HepG2 (cell line): ENCODE data around the gene NDOR1. TPM values are rescaled to one million over a fixed set of nuclear protein-coding genes. Genes with fewer than 3 reads are reported as not detected.

Experiments used
- ATAC-seq: fragments of 200-7000 bp; cut with Tn5 transposase; 3 replicates; pipeline ENCODE4 v1.9.1; 2020; ENCODE audit warnings: mild to moderate bottlenecking, moderate library complexity
- BruUV-seq: library from RNA; stranded (reverse); fragments of 400-500 nt; replicated peaks from 2 replicates; lab custom pipeline; 2021; lab: Mats Ljungman, UMichigan
- CTCF ChIA-PET: fragments of 300-600 bp; formaldehyde crosslinking; extraction: SDS; loops from one replicate; lab custom pipeline; 2021; ENCODE audit warnings: low total read pairs, inconsistent platforms, low intra/inter-chr PET ratio; lab: Yijun Ruan, JAX
- POLR2A ChIA-PET: fragments of 350-600 bp; sonication (Branson Sonifier 250); formaldehyde crosslinking; loops from one replicate; lab custom pipeline; 2020; ENCODE audit warnings: antibody characterized with exemption, inconsistent platforms; lab: Yijun Ruan, JAX
- DNase-seq: peaks from one replicate; pipeline ENCODE4 v3.0.0-alpha.2; 2015; ENCODE audit warnings: low spot score
- FAIRE-seq: peaks from 3 replicates; lab custom pipeline; 2011; peaks lifted over from hg19 to GRCh38; lab: Jason Lieb, UNC
- H2AFZ ChIP-seq: one replicate; pipeline ENCODE4 v1.6.1; 2011; ENCODE audit warnings: low read length, inconsistent platforms
- H3K27ac ChIP-seq: fragments of 300-600 bp; 3 replicates; pipeline ENCODE4 v1.8.0; 2011; ENCODE audit warnings: mixed run types, mild to moderate bottlenecking, mixed read lengths, low read length, inconsistent platforms; ENCODE audit not compliant: insufficient read depth; ENCODE audit errors: extremely low read length
- H3K27me3 ChIP-seq, 2 experiments: fragments of 200-600 bp in 1 of 2; 2 replicates in 1 of 2; 3 replicates in 1 of 2; pipeline versions ENCODE4 v1.6.0 to v1.8.0; 2011; ENCODE audit warnings: low read length in 2 of 2, mild to moderate bottlenecking in 2 of 2, moderate library complexity in 2 of 2, inconsistent platforms in 1 of 2; ENCODE audit not compliant: insufficient read depth in 2 of 2, control insufficient read depth in 1 of 2
- H3K36me3 ChIP-seq, 2 experiments: fragments of 200-600 bp in 1 of 2; replicated peaks in 1 of 2; 2 replicates in 1 of 2; 3 replicates in 1 of 2; pipeline versions ENCODE4 v1.5.1 to v1.8.0; 2011; ENCODE audit warnings: low read length in 2 of 2, inconsistent platforms in 1 of 2; ENCODE audit not compliant: insufficient read depth in 2 of 2, control insufficient read depth in 1 of 2
- H3K4me1 ChIP-seq: 2 replicates; pipeline ENCODE4 v1.5.1; 2012; ENCODE audit warnings: low read length, inconsistent platforms; ENCODE audit not compliant: insufficient read depth
- H3K4me2 ChIP-seq: 2 replicates; pipeline ENCODE4 v1.6.0; 2011; ENCODE audit warnings: low read depth, low read length, inconsistent platforms
- H3K4me3 ChIP-seq, 3 experiments: fragments of 200-600 bp in 1 of 3; sonication (generic), shearing (Covaris generic) in 1 of 3; replicated peaks in 1 of 3; 2 replicates each; pipeline ENCODE4 v1.5.1; 2011 to 2016; ENCODE audit warnings: low read length in 3 of 3, inconsistent platforms in 2 of 3, low read depth in 2 of 3, mild to moderate bottlenecking in 2 of 3, control low read depth in 1 of 3, mixed read lengths in 1 of 3; ENCODE audit not compliant: insufficient read depth in 1 of 3
- H3K79me2 ChIP-seq: one replicate; pipeline ENCODE4 v1.6.1; 2011; ENCODE audit warnings: low read length, inconsistent platforms; ENCODE audit not compliant: insufficient read depth
- H3K9ac ChIP-seq: 2 replicates; pipeline ENCODE4 v1.6.0; 2011; ENCODE audit warnings: mild to moderate bottlenecking, low read depth, low read length, inconsistent platforms; ENCODE audit not compliant: insufficient read depth
- H3K9me3 ChIP-seq: 2 replicates; pipeline ENCODE4 v1.5.1; 2012; ENCODE audit warnings: mild to moderate bottlenecking, low read length
- H4K20me1 ChIP-seq: 2 replicates; pipeline ENCODE4 v1.6.0; 2011; ENCODE audit warnings: inconsistent platforms, mild to moderate bottlenecking, low read length, moderate library complexity; ENCODE audit not compliant: insufficient read depth
- ELF4 ChIP-seq: sonication (generic); formaldehyde crosslinking; IDR thresholded peaks from 2 replicates; pipeline ENCODE4 v1.5.0; 2020; ENCODE audit warnings: missing genetic modification reagents, mild to moderate bottlenecking, moderate library complexity, borderline replicate concordance
- EZH2 ChIP-seq: conservative IDR thresholded peaks from 2 replicates; pipeline ENCODE4 v1.6.1; 2012; ENCODE audit warnings: mild to moderate bottlenecking, low read depth, low read length, moderate library complexity
- HOXA3 ChIP-seq: sonication (generic); formaldehyde crosslinking; IDR thresholded peaks from 2 replicates; pipeline ENCODE4 v1.5.0; 2020; ENCODE audit warnings: missing genetic modification reagents
- NR2C2 ChIP-seq: sonication (generic); formaldehyde crosslinking; IDR thresholded peaks from 2 replicates; pipeline ENCODE4 v1.4.0; 2020; ENCODE audit warnings: missing genetic modification reagents, mild to moderate bottlenecking, moderate library complexity, borderline replicate concordance
- RCOR2 ChIP-seq: IDR thresholded peaks from 2 replicates; pipeline ENCODE4 v1.6.1; 2016; ENCODE audit warnings: missing biosample characterization, missing genetic modification reagents
- RXRA ChIP-seq: sonication (generic); formaldehyde crosslinking; IDR thresholded peaks from 2 replicates; pipeline ENCODE4 v1.5.1; 2020; ENCODE audit warnings: missing genetic modification reagents
- SOX5 ChIP-seq: IDR thresholded peaks from 2 replicates; pipeline ENCODE4 v1.6.1; 2016; ENCODE audit warnings: borderline replicate concordance
- ZNF629 ChIP-seq: sonication (generic); formaldehyde crosslinking; conservative IDR thresholded peaks from 2 replicates; pipeline ENCODE4 v1.5.0; 2020; ENCODE audit warnings: missing genetic modification reagents
- WGBS: methylation state at CpG from one replicate; pipeline ENCODE4 v1.1.6; 2017; ENCODE audit warnings: low lambda C conversion rate; 5-methylcytosine and 5-hydroxymethylcytosine counted together
- in situ Hi-C: cut with HindIII; loops from 2 replicates; pipeline ENCODE4 v1.10.0; 2017; ENCODE audit warnings: low pct_unique_long_range_greater_than_20kb; ENCODE audit not compliant: extremely low pct_ligation_motif_present
- intact Hi-C: fragments of 100-400 bp; cut with micrococcal nuclease; formaldehyde crosslinking; loops from one replicate; pipeline ENCODE4 v1.10.0; 2022; ENCODE audit not compliant: unreplicated experiment
- polyA plus RNA-seq, 8 experiments: library from polyadenylated mRNA; depleted of rRNA in 3 of 8; stranded (reverse) in 7 of 8; unstranded in 1 of 8; fragments of >200 nt; fragmentation: Illumina TruSeq in 4 of 8; extraction: Trizol in 4 of 8; gene quantifications; 2 replicates each; pipeline versions ENCODE4 v1.2.1 to v1.2.3, GENCODE V29; 2011 to 2016; ENCODE audit warnings: low read depth in 4 of 8, missing spikeins in 1 of 8, mixed read lengths in 1 of 8; ENCODE audit not compliant: insufficient read depth in 1 of 8
- total RNA-seq, 5 experiments: library from RNA; depleted of rRNA; stranded (reverse); fragments of >200 nt; fragmentation: Illumina TruSeq; extraction: Trizol; gene quantifications; 2 replicates each; pipeline ENCODE4 v1.2.3, GENCODE V29; 2016; ENCODE audit warnings: low read depth in 1 of 5
- TF ChIP-seq, protein P1 (sequence below): sonication (generic); formaldehyde crosslinking; IDR thresholded peaks from 2 replicates; pipeline ENCODE4 v1.4.0; 2020; ENCODE audit warnings: missing genetic modification reagents, borderline replicate concordance
- TF ChIP-seq, protein P2 (sequence below): sonication (generic); formaldehyde crosslinking; IDR thresholded peaks from 2 replicates; pipeline ENCODE4 v1.4.0; 2020; ENCODE audit warnings: missing genetic modification reagents
- TF ChIP-seq, protein P3 (sequence below): sonication (generic); formaldehyde crosslinking; IDR thresholded peaks from 2 replicates; pipeline ENCODE4 v1.5.1; 2020; ENCODE audit warnings: mild to moderate bottlenecking, missing genetic modification reagents, borderline replicate concordance

The NDOR1 gene
- total and polyA plus RNA-seq, 2 of the 13 experiments (the other 11 are each of a cell fraction or from before 2014, with no cell fraction given): 3.6 to 8.7 TPM

DNA sequence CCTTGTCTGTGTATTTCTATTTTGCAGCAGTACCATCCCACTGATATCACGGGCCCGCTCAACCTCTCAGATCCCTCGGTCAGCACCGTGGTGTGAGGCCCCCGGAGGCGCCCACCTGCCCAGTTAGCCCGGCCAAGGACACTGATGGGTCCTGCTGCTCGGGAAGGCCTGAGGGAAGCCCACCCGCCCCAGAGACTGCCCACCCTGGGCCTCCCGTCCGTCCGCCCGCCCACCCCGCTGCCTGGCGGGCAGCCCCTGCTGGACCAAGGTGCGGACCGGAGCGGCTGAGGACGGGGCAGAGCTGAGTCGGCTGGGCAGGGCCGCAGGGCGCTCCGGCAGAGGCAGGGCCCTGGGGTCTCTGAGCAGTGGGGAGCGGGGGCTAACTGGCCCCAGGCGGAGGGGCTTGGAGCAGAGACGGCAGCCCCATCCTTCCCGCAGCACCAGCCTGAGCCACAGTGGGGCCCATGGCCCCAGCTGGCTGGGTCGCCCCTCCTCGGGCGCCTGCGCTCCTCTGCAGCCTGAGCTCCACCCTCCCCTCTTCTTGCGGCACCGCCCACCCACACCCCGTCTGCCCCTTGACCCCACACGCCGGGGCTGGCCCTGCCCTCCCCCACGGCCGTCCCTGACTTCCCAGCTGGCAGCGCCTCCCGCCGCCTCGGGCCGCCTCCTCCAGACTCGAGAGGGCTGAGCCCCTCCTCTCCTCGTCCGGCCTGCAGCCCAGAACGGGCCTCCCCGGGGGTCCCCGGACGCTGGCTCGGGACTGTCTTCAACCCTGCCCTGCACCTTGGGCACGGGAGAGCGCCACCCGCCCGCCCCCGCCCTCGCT is 37.5 kb upstream of the NDOR1 start:
- Histone ChIP-seq H3K4me3 (peak overlapping the region in 2 of 3 experiments; percentile 31 to 65; a peak in 3 of 6 replicates), H3K27ac (no peak overlapping the region), H3K4me2 (peak overlapping the region; percentile 76), H3K9ac (no peak overlapping the region), H4K20me1 (no peaks in the 10 kb centered on the region), H2AFZ (no peak overlapping the region), H3K9me3 (no peaks in the 10 kb centered on the region), H3K27me3 (peaks cover 11 to 84% of the 10 kb centered on the region in 2 experiments; a peak in 3 of 5 replicates), H3K79me2 (no peaks in the 10 kb centered on the region), H3K4me1 (peaks cover 9% of the 10 kb centered on the region), H3K36me3 (no peaks in the 10 kb centered on the region)
- in situ Hi-C loops: no loop called here
- BruUV-seq: no TSS peak
- WGBS: 2% methylated on average over 22 of the region's 57 CpGs
- intact Hi-C loops: no loop called here
- CTCF ChIA-PET: no interaction called here
- ATAC-seq (peak; percentile 8), DNase-seq (no peak), FAIRE-seq (no peak)
- POLR2A ChIA-PET: interaction anchor here (1.0 to 1.6 kb wide), 4 partner anchors 21 to 109 kb away, joined by 3 to 4 read pairs (median 4); partner anchors contain the start of gene RNF224
- TF ChIP-seq RXRA (CRISPR knock-in tag) (peak; percentile 35; the same call in 1 of the 2 replicates), NR2C2 (CRISPR knock-in tag) (peak; percentile 42; the same call in 1 of the 2 replicates), ELF4 (CRISPR knock-in tag) (no peak), ZNF629 (CRISPR knock-in tag) (no peak), HOXA3 (CRISPR knock-in tag) (no peak), RCOR2 (no peak), SOX5 (no peak), EZH2 (peak; percentile 83)
- TF ChIP-seq, protein P1, sequence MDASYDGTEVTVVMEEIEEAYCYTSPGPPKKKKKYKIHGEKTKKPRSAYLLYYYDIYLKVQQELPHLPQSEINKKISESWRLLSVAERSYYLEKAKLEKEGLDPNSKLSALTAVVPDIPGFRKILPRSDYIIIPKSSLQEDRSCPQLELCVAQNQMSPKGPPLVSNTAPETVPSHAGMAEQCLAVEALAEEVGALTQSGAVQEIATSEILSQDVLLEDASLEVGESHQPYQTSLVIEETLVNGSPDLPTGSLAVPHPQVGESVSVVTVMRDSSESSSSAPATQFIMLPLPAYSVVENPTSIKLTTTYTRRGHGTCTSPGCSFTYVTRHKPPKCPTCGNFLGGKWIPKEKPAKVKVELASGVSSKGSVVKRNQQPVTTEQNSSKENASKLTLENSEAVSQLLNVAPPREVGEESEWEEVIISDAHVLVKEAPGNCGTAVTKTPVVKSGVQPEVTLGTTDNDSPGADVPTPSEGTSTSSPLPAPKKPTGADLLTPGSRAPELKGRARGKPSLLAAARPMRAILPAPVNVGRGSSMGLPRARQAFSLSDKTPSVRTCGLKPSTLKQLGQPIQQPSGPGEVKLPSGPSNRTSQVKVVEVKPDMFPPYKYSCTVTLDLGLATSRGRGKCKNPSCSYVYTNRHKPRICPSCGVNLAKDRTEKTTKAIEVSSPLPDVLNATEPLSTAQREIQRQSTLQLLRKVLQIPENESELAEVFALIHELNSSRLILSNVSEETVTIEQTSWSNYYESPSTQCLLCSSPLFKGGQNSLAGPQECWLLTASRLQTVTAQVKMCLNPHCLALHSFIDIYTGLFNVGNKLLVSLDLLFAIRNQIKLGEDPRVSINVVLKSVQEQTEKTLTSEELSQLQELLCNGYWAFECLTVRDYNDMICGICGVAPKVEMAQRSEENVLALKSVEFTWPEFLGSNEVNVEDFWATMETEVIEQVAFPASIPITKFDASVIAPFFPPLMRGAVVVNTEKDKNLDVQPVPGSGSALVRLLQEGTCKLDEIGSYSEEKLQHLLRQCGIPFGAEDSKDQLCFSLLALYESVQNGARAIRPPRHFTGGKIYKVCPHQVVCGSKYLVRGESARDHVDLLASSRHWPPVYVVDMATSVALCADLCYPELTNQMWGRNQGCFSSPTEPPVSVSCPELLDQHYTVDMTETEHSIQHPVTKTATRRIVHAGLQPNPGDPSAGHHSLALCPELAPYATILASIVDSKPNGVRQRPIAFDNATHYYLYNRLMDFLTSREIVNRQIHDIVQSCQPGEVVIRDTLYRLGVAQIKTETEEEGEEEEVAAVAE (CRISPR knock-in tag): no peak
- TF ChIP-seq, protein P2, sequence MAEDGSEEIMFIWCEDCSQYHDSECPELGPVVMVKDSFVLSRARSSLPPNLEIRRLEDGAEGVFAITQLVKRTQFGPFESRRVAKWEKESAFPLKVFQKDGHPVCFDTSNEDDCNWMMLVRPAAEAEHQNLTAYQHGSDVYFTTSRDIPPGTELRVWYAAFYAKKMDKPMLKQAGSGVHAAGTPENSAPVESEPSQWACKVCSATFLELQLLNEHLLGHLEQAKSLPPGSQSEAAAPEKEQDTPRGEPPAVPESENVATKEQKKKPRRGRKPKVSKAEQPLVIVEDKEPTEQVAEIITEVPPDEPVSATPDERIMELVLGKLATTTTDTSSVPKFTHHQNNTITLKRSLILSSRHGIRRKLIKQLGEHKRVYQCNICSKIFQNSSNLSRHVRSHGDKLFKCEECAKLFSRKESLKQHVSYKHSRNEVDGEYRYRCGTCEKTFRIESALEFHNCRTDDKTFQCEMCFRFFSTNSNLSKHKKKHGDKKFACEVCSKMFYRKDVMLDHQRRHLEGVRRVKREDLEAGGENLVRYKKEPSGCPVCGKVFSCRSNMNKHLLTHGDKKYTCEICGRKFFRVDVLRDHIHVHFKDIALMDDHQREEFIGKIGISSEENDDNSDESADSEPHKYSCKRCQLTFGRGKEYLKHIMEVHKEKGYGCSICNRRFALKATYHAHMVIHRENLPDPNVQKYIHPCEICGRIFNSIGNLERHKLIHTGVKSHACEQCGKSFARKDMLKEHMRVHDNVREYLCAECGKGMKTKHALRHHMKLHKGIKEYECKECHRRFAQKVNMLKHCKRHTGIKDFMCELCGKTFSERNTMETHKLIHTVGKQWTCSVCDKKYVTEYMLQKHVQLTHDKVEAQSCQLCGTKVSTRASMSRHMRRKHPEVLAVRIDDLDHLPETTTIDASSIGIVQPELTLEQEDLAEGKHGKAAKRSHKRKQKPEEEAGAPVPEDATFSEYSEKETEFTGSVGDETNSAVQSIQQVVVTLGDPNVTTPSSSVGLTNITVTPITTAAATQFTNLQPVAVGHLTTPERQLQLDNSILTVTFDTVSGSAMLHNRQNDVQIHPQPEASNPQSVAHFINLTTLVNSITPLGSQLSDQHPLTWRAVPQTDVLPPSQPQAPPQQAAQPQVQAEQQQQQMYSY: peak; percentile 36; the same call in 1 of the 2 replicates
- TF ChIP-seq, protein P3, sequence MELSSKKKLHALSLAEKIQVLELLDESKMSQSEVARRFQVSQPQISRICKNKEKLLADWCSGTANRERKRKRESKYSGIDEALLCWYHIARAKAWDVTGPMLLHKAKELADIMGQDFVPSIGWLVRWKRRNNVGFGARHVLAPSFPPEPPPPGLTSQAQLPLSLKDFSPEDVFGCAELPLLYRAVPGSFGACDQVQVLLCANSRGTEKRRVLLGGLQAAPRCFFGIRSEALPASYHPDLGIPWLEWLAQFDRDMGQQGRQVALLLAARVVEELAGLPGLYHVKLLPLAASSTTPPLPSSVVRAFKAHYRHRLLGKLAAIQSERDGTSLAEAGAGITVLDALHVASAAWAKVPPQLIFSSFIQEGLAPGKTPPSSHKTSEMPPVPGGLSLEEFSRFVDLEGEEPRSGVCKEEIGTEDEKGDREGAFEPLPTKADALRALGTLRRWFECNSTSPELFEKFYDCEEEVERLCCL (CRISPR knock-in tag): no peak
